Cerebellar nuclear complex (tissue), 1 donor: ENCODE results near the gene TMEM239.
"Not testable (repeated sequence)": the region's sequence is repeated elsewhere in the genome, so short reads cannot be mapped to it uniquely, and the experiment has no call there.

ENCODE experiments used
- DNase-seq, 2 experiments: peaks; one replicate each; lab custom pipeline; 2025; lab: John Stamatoyannopoulos, UW

TMEM239 gene

DNA sequence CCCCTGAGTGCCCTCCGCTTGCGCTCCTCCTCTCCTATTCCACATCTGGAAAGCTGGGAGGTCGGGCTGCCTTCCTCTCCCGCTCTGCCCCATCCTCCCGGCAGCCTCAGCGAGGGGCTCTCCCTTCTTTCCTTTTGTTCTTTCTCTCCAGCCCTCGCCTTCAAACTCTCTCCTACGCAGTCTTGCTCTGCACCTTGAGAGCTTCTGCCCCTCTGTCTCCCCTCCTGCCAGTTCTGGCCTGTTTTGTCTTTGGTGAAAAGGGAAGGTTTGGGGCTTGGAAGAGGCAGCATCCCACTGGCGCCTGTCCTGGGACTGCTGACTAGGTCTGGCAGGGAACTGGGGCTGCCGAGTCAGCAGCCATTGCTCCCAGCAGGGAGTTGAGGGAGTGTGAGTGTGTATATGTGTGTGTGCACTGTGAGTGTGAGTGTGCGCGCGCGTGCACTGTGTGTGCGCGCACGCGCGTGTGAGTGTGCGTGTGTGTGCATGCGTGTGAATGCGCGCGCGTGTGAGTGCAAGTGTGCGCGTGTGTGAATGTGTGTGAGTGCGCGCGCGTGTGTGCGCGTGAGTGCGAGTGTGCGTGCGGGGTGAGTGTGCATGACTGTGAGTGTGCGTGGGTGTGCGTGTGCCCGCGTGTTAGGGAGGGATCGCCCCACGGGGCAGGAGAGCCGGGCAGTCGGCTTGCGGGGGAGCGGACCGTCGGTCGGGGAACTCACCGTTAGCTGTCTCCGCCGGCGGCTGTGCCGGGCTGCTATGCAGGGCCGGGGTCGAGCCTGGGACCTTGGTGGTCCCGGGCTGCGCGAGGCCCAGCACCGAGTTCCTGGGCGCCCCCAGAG is 16.3 kb upstream of the TMEM239 start:
- DNase-seq = no peak

DNA sequence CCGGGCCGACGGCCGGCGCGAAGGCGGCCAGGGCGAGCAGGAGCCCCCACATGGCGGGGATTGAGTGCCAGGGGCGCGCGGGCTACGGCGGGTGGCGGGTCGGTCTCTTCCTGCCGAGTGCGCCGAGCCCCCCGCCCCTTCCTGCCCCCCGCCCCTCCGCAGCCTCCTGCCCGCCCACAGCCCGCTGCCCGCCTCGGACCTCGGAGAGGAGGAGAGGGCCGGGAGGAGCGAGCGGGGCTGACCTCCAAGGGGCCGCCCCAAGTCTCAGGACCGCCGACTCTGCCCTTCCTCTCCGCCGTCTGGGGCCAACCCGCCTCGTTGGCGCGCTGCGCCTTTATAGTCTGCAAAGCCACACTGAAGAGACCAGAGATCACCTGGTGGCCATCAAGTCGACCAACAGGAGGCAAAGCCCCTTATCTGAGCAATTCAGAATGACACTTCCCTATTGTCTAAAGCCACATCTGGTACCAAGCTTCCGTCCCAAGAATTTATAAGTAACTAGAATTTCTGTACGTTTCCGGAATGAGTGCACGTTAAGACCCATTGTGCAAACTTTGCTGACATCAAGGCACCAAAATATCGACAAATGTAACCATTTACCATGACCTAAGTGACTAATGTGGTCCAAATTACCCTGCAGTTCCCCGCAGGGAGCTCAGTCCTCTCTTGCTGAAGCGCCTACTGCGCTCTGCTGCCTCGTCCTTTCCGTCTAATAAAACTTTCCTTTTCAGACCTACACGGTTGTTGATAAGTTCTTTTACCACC is 15.5 kb upstream of the TMEM239 start, which contains the start of gene CPXM1:
TSS of gene CPXM1 (minus strand) at position 107 of the 765 bp plus-strand sequence. CDS start at position 52, 55 bp downstream.
- DNase-seq = no peak

DNA sequence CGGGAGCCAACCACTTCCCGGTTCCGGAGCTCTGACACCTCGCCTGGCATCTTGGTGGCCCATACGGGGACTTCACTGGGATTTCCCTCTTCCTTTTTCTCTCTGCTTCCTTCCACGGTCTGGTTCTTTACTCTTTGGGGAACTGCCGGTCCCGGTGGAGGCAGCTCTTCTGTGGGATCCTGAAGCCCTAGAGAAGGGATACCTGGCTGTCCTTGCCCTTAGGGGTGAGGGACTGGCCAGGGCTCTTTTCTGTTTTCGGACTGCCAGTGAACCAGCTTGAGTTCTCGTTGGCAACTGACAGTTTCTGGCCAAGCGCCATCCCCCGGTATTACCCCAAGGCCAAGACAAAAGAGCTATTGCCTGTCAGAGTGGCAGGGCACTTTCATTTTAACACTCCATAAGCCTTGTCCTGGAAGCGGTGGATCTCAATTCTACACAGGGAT is 14.9 kb upstream of the TMEM239 start:
- DNase-seq = no peak

DNA sequence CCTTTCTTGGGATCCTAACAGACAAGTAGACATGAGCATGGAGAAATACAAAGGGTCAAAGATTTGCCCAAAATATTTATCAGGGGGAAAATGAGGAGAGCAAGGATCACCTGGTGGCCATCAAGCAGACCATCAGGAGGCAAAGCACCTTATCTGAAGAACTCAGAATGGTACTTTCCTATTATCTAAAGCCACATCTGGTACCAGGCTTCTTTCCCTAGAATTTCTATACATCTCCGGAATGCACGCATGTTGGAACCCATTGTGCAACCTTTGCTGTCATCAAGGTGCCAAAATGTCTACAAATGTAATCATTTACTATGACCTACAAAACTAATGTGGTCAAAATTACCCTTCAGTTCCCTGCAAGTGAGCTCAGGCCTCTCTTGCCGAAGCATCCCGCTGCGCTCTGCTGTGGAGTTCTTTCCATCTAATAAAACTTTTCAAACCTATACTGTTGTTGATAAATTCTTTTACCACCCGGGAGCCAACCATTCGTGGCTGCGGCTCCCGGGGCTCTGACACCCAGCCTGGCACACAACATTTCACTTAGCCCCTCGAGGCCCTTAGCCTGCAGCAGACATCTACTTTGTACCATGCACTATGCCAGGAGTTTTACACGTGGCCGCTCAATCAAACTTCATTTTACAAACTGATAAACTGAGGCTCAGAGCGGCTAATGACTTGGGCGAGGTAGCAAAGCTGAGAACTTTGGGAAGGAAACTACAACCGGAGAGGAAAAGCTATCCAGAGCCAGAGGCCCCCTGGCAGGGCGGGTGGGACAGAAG is 11.9 kb upstream of the TMEM239 start:
- no peak for DNase-seq

DNA sequence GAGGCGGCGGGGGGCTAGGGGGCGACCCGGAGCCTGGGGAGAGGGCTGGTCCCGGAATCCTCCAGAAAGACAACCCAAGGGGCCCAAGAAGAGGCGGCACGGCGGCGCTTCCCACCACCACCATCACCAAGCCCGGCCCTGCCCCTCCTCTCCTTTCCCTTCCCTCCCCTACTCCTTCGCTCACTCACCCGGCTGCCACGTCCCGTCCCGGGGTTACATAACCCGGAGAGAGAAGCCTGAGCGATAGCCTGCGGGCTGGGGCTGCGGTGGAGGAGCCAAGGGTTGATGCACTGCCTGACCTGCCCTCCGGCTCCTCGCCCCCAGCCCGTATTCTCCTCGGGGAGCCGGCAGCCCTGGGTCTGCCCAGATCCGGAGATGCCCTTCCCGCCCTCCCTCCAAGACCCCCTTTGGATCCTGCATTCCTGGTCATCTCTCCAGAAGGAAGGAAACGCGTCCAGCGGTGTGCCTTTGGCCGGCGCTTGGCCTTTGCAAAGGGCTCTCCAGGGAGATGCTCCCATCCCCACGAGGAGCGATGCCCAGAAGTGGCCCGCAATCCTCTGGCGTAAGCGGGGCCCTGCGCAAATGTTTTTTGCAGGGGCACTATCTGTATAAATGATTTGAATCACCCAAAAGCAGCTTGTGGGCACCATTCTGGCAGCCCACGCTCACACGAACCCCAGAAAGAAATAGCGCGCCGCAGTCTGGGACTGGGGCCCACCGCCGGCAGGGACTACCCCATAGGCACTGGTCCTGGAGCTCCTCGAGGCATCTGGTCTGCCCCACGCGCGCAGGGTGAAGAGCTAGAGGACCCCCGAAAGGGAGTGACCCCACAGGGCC is 11.1 kb upstream of the TMEM239 start:
- no peak for DNase-seq

DNA sequence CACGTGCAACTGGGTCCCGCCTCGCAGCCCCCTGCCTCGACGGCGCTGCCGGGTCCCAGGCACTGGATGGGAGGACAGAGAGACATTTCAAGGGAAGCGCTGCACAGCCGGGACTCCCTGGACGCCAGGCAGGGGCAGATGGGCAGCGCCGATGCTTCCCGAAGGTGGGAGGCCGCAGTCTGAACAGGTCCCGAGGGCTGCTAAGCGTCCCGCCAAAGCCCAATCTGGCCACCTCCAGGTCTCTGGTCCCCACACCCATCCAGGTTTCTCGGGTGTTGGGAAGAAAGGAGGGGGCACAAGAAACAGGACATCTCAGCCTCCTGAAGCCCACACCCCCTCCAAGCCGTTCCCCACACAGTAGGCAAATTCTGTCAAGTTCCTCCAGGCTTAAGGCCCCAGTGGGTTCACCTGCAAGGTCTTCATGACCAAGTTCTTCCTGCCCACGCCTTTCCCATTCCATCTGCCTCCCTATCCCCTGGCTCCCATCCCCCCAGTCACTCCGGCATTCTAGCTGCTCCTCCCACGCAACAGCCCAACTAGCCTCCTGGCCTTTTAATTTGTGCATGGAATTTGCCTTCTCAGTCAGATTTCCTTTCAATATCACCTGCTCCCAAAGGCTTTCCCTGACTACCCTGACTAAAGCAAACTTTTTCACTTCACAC is 10.3 kb upstream of the TMEM239 start:
- DNase-seq = no peak

DNA sequence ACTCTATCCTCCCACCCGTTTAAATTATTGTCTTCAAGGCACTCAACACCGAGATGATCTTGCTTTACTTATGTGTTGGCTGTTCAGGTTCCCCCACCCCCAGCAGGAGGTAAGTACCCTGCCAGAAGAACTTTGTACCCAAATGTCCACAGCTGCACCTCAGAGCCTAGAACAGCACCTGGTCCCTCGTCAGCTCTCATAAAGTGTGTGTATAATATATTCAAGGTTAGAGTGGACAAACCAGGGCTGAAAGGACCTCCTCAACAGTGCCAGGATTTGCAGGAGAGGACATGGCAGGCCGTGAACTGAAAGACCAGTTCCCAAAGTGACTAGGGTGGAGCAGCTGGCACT is 9.8 kb upstream of the TMEM239 start:
- DNase-seq = no peak

DNA sequence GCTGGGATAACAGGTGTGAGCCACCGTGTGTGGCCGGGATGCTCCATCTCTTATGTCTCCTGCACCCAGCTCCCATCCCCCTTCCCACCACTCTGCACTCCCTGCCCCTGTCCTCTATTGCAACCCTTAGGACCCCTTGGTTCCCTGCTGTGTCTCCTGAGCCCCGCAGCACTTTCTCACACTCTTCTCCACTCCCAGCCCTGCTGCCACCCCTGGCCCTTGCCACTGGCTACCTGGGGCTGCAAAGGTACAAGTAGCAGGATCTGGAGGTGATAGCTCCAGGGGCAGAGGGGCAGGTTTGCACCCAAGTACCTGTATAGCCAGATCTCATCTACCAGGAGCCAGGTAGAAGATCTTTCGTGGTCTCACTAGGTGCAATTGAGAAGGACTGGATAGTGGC is 9.1 kb upstream of the TMEM239 start:
- no peak for DNase-seq

DNA sequence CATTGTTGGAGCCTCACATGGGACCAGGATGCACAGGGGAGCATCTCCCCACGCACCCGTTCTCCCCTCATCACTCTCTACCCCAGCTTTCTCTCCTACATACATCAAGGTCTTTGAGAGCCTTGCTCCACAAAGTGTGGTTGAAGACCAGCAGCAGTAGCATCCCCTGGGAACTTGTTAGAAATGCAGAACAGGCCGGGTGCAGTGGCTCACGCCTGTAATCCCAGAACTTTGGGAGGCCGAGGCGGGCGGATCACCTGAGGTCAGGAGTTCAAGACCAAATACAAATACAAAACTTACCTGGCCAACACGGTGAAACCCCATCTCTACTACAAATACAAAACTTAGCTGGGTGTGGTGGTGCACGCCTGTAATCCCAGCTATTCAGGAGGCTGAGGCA is 8.2 kb upstream of the TMEM239 start:
- not testable (repeated sequence) for DNase-seq

DNA sequence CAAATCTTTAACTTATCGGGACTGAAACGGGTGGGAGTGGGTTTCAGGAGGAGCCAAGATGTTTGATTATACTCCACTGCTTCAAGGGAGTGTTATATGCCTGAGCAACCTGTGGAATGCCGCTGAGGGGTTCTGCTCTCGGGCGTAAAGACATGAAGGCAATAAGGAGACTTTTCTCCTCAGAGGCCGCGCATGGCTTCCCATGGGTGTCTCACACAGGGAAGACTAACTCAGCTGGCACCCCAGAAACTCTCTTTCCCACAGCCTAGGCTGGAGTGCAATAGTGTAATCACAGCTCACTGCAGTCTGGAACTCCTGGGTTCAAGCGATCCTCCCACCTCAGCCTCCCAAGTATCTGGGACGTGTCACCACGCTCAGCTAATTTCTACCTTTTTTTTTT is 6.5 kb upstream of the TMEM239 start:
- DNase-seq = no peak

DNA sequence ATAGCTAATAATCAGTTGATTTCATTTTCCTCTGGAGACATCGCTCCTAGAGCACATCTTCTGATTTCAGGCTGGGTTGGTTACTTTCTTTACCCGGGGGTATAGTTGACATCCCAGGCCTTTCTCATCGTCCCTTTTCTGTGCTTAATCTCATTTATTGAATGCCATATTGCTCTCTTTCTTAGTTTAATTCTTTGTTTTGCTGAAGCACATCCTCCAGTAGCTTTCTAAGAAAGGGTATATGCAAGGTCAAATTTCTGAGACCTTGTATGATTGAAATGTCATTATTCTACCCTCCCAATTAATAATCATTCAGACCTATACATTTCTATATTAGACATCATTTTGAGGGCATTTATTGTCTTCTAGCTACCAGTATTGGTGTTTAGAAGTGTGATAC is 4.0 kb upstream of the TMEM239 start:
- no peak for DNase-seq

DNA sequence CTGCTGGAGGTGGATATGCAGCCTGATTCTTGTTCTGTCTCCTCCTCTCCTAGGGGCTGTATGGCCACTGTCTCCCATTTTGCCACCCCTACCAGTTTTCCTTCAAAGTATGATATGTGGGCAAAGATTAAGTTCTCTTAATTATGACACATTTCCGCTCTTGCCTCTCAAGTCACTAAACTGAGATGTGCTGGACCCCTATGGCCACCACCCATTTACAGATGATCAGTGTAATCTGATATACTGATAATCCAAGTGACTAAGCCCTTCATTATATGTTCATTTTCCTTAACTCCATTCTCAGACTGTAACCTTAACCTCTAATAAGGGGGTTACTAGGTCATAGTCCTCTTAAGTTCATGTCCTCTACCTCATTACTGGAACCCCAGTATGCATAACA is 2.1 kb upstream of the TMEM239 start:
- no peak for DNase-seq

DNA sequence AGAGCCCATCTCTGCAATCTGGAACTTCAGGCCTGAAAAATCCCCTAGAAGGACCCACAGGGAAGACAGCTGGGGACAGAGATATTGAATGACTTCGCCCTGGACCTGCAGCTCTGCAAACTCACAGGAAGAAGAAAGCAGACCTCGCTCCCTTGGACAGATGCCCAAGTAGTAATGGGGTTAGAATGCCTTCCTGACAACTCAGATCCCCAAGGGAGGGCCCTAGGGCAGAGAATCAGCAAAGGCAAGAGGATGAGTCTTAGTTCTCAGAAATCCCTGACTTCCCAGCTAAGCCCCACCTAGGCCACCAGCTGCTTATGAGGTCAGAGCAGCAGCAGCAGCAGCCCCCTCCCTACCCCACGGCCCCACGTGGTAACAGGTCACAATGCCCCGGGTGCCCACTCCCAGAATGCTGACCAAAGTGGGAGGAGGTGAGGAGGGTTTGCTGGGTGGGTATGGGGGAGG is 1.5 kb upstream of the TMEM239 start, which contains the start of gene C20orf141:
TSS of gene C20orf141 (plus strand) at position 401 of the 465 bp plus-strand sequence. CDS start 198 bp downstream, outside the sequence.
- DNase-seq = no peak

DNA sequence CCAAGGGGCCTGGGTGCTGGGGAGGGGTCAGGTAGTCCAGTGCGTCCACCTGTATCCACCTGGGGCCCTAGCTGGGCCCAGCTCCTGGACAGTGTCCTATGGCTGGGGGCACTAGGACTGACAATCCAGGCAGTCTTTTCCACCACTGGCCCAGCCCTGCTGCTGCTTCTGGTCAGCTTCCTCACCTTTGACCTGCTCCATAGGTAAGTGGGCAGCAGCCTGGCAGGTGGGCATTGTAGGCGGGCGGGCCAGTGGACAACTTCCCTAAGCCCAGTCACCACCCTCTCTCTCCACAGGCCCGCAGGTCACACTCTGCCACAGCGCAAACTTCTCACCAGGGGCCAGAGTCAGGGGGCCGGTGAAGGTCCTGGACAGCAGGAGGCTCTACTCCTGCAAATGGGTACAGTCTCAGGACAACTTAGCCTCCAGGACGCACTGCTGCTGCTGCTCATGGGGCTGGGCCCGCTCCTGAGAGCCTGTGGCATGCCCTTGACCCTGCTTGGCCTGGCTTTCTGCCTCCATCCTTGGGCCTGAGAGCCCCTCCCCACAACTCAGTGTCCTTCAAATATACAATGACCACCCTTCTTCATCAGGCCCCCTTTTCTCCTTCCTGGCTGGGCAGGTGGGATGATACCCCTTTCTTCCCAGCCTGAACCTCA is 793 bp upstream of the TMEM239 start:
- no peak for DNase-seq

DNA sequence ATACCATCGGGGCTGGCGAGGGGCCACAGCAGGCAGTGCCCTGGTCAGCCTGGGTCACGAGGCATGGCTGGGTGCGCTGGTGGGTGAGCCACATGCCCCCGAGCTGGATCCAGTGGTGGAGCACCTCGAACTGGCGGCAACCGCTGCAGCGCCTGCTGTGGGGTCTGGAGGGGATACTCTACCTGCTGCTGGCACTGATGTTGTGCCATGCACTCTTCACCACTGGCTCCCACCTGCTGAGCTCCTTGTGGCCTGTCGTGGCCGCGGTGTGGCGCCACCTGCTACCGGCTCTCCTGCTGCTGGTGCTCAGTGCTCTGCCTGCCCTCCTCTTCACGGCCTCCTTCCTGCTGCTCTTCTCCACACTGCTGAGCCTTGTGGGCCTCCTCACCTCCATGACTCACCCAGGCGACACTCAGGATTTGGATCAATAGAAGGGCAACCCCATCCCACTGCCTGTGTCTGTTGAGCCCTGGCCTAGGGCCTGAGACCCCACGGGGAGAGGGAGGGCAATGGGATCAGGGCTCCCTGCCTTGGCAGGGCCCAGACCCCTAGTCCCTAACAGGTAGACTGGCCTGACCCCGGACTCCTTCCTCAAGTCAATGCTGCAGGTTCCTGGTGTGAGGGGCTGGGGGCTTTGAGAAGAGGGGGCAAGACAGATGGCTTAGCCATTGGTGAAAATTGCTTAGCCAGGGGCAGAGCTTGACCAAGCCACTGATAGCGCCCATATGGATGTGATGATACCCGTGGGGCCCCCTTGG is 598 bp downstream of the TMEM239 start:
- DNase-seq = no peak

DNA sequence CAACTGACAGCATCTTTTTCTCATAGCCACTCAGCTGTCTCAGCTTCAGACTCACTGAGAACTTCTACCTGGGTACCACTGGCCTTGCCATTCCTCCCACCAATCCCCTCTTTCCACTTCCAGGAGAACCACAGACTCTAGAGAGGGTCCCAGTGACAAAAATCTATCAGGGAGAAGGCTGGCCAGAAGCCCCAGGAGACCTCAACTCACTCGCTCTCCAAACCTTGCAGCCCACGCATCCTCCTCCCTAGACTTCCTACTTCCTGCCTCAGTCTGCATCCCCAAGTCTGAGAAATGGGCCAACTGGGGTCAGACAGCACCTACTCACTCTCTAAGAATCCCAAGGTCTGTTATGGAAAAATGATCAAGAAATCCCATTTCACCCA is 1.2 kb downstream of the TMEM239 start:
- no peak for DNase-seq

DNA sequence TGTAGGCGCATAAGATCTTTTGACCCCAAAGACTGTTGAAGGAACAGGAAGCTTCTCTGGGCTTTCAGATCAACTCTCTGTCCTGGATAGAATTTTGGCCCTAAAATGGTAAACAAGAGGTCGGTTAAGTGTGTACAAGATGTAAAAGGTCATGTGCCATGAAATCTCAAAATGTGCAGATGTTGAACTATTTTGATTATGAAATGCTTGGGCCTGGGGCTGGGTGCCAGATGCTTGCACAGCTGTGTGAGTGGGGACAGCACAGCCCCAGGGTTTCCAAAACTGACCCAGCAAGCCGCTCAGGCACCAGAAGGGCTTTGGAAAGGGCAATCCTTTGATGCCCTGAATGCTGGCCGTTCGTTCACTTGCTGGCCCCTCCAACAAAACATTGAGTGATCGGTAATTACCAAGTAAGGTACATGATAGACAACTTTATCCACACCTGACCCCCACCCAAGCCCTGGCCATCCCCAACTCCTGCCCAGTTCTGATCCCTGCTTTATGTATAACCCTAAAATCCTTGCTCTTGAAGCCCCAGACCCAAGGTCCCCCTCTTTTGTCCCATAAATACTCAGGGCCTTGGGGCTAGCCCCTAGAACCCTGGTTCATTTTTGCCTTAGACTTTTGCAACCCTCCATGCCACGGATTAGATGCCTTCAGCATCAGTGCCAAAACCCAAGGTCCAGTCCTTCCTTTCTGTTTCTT is 1.9 kb downstream of the TMEM239 start:
- DNase-seq = no peak

DNA sequence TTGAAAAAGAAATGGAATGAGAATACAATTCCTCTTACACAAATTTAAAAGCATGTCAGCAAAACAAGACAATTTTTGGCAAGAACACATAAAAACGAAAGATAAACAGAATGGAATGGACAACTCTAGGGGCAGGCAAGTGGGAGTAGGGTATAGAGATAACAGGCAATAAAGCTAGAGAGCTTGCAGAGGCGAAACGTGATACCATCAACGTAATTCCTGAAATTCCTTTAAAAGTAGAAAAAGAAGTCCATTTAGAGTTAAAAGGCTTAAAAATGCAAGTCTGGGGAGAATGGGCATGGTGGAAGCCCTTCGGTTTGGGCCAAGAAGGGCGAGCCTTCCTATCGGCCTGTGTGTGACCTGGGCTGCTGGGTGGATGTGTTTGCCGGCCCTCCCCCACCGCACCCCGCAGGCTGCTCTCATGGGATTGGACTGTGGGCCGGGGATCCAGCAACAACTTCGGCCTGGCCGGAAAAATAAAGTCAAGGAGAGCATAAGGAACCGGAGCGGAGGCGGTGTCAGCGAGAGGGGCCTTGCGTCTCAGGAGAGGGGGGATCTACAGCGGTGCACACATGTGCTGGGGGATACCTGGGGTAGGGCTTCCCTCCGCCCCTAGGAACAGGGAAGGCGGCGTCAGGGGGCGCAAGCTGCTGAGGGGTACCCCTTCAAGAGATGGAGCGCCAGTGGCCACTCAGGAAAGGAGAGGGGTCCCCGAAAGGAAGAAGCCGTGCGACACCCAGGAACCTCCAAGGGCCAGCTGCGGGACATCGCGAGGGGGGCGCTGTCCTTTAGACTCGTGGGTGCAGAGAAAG is 4.1 kb downstream of the TMEM239 start:
- no peak for DNase-seq
